Fibroblast of mammary gland (primary cell): ENCODE data around the gene GNAL.

Experiments
- DNase-seq: peaks from one replicate; pipeline ENCODE4 v3.0.0-alpha.2; 2010; ENCODE audit warnings: low read depth
- H3K4me3 ChIP-seq: 2 replicates; pipeline ENCODE4 v1.5.1; 2011; ENCODE audit warnings: low read depth, mild to moderate bottlenecking, low read length, moderate library complexity; ENCODE audit not compliant: control insufficient read depth
- TF ChIP-seq, protein P1 (sequence below): conservative IDR thresholded peaks from 2 replicates; pipeline ENCODE4 v1.5.1; 2011; ENCODE audit warnings: low read depth, low read length, inconsistent platforms; ENCODE audit not compliant: control insufficient read depth, insufficient read depth

GNAL gene

DNA sequence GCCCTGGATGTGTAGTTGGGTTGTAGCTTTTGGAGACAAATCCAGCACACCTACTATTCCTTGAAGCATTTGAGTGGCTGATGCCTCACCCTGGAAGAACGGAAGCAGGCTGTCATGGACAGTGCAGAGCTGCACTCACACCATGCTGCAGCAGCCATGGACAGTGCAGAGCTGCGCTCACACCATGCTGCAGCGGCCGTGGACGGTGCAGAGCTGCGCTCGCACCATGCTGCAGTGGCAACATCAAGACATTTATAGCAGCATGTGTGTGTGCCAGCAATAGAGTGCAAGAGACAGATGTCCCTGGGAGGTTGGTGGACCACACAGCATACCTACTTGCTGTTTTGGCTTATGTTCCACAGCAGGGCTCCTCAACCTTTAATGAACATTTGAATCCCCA, 30.6 kb downstream of the GNAL start:
- DNase-seq: no peak
- no peak overlapping the region for H3K4me3 ChIP-seq
- TF ChIP-seq, protein P1, sequence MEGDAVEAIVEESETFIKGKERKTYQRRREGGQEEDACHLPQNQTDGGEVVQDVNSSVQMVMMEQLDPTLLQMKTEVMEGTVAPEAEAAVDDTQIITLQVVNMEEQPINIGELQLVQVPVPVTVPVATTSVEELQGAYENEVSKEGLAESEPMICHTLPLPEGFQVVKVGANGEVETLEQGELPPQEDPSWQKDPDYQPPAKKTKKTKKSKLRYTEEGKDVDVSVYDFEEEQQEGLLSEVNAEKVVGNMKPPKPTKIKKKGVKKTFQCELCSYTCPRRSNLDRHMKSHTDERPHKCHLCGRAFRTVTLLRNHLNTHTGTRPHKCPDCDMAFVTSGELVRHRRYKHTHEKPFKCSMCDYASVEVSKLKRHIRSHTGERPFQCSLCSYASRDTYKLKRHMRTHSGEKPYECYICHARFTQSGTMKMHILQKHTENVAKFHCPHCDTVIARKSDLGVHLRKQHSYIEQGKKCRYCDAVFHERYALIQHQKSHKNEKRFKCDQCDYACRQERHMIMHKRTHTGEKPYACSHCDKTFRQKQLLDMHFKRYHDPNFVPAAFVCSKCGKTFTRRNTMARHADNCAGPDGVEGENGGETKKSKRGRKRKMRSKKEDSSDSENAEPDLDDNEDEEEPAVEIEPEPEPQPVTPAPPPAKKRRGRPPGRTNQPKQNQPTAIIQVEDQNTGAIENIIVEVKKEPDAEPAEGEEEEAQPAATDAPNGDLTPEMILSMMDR: no peak

DNA sequence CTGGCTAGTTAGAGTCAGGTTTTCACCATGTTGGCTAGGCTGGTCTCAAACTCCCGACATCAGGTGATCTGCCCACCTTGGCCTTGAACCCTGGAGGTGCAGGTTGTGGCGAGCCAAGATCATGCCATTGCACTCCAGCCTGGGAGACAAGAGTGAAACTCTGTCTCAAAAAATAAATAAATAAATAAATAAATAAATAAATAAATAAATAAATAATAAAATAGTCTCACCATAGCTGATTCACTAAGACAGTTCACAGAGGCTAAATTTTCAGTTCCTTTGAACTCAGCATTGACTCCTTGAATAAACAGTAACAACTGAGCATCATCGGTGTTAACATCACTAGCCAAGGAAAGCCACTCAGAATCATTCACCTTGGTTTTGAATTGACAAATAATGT, 32.7 kb downstream of the GNAL start:
- H3K4me3 ChIP-seq: no peak overlapping the region
- no peak for DNase-seq
- TF ChIP-seq, protein P1: no peak

DNA sequence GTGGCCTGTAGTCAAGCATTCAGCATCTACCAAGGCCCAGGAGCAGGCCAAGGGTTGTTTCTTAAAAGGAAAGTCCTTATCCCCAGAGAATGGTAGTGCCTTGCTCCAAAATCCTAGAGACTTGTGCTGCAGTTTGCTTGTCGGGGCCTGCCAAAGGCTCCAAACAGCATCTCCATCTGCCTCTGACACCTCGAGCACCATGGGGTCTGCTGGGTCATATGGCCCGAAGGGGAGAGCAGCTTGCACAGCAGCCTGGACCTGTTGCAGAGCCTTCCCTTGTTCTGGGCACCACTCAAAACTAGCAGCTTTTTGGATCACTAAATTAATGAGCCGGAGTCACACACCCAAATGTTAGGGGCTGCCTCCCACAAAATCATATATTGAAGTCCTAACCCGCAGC, 35.7 kb downstream of the GNAL start:
- no peak overlapping the region for H3K4me3 ChIP-seq
- TF ChIP-seq, protein P1: no peak
- DNase-seq: no peak

DNA sequence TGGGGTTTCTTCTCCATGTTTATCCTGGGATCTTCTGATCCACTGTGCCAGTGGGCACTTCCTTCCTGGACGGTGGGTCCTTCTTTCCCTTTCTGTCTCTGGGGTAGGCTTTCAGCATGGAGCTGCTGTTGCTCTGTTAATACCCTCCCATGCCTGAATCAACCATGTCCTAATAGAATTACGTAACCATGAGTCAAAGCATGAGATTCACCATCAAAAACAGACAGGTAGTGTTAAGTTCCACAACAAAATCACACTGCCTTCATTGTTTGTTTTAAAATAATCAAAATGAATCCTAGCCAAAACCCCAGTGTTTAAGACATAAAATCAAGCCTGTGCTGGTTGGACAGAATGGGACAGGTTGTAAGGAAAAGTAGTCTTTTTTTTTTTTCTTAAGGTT, 37.5 kb downstream of the GNAL start:
- peak; percentile 17 for DNase-seq
- TF ChIP-seq, protein P1: no peak
- no peak overlapping the region for H3K4me3 ChIP-seq

DNA sequence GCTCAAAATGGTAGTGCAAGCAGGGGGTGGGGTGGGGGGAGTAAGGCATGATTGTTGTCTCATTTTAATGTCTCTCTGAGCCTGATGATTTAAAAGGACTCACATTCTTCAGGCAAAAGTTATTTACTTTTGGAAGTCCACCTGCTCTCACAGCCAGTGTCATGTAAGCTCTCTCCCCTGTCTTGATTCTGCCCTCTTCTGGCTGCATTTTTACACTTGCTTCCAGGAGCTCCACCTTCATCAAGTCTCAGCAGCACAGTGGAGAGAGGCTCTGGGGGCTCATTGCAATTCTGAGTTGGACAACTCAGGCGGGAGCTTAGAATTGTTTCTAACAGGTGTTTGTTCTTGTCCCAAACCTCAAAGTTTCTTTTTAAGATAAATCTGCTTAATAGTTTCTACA, 39.2 kb downstream of the GNAL start:
- DNase-seq: peak; percentile 28

DNA sequence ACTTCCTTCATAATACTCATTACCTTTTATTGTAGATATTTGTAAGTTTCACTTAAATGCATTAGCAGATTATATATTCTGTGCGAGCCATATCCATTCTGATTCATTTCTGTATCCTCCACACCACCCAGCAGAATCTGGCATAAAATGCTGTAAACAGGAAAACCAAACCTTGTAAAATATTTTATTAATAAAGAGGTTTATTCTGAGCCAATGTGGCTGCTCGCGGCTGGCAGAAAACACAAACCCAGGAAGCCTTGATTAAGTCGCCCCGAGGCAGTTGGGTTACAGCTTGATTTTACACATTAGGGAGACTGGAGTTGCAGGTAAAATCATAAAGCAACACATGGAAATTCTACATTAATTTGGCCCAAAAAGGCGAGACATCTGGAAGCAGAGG, 40.5 kb downstream of the GNAL start:
- TF ChIP-seq, protein P1: no peak
- no peak overlapping the region for H3K4me3 ChIP-seq
- no peak for DNase-seq

More for the DNA sequence above, 39.2 kb downstream of the GNAL start:
- TF ChIP-seq, protein P1: peak; percentile 27
- H3K4me3 ChIP-seq: no peak overlapping the region

DNA sequence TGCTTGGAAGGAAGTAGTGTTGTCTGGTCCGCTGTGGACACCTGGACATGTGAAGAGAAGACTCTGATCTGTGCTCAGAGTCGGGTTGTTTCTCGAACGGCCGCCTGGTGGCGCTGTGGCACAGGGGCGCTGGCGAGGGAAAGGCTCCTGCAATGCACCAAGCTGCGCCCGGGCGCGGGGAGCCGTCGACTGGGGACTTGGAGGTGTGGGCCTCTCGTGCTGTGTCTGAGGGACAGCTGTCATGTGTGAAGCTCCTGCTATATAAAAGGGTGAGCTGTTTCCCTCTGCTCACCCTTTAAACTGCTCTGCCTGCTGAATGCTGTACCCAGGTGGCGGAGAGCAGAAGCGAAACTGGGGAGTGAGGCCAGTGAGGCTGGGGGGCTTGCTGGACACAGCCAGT, 44.0 kb downstream of the GNAL start:
- TF ChIP-seq, protein P1: peak; percentile 78
- no peak overlapping the region for H3K4me3 ChIP-seq
- DNase-seq: peak; percentile 59
